OCI-LY7 (cell line): ENCODE measurements around the gene PEMT. TPM values are rescaled to one million over a fixed set of nuclear protein-coding genes. Genes with fewer than 3 reads are reported as not detected.
"Not testable (repeated sequence)": the region's sequence is repeated elsewhere in the genome, so short reads cannot be mapped to it uniquely, and the experiment has no call there.

Experiments used
- BruUV-seq: library from RNA; stranded (reverse); fragments of 400-500 nt; replicated peaks from 2 replicates; lab custom pipeline; 2021; lab: Mats Ljungman, UMichigan
- CTCF ChIA-PET: fragments of 300-600 bp; sonication (Branson Sonifier 250); formaldehyde crosslinking; loops from one replicate; lab custom pipeline; 2022; ENCODE audit warnings: antibody characterized with exemption; ENCODE audit not compliant: unreplicated experiment; lab: Charles Lee
- POLR2A ChIA-PET: fragments of 300-600 bp; sonication (Branson Sonifier 250); formaldehyde crosslinking; loops from one replicate; lab custom pipeline; 2022; ENCODE audit warnings: antibody characterized with exemption; lab: Charles Lee
- DNase-seq: peaks from one replicate; pipeline ENCODE4 v3.0.0-alpha.2; 2015; ENCODE audit warnings: low spot score
- H2AFZ ChIP-seq: fragments of 200-600 bp; sonication (generic), shearing (Covaris generic); 2 replicates; pipeline ENCODE4 v1.6.1; 2014; ENCODE audit warnings: mild to moderate bottlenecking, antibody characterized with exemption, low read length, moderate library complexity
- H3K27ac ChIP-seq: fragments of 200-600 bp; sonication (generic); 2 replicates; pipeline ENCODE4 v1.5.1; 2014; ENCODE audit warnings: mixed run types, low read depth, mild to moderate bottlenecking, moderate library complexity, low read length, inconsistent platforms; ENCODE audit not compliant: poor library complexity, severe bottlenecking
- H3K36me3 ChIP-seq: fragments of 200-600 bp; sonication (generic); 2 replicates; pipeline ENCODE4 v1.6.1; 2014; ENCODE audit warnings: mild to moderate bottlenecking, antibody characterized with exemption, low read length, moderate library complexity, mixed read lengths; ENCODE audit not compliant: insufficient read depth
- H3K4me1 ChIP-seq: fragments of 200-600 bp; sonication (generic); 2 replicates; pipeline ENCODE4 v1.5.1; 2014; ENCODE audit warnings: mild to moderate bottlenecking, low read length; ENCODE audit not compliant: insufficient read depth, poor library complexity, severe bottlenecking
- H3K4me2 ChIP-seq: fragments of 200-600 bp; sonication (generic); 2 replicates; pipeline ENCODE4 v1.6.1; 2014; ENCODE audit warnings: mild to moderate bottlenecking, low read length
- H3K4me3 ChIP-seq: fragments of 200-600 bp; sonication (generic); 2 replicates; pipeline ENCODE4 v1.5.1; 2014; ENCODE audit warnings: mild to moderate bottlenecking, low read depth, low read length; ENCODE audit not compliant: poor library complexity, severe bottlenecking
- H3K79me2 ChIP-seq: fragments of 200-600 bp; sonication (generic); 2 replicates; pipeline ENCODE4 v1.6.1; 2016; ENCODE audit warnings: low read depth, mild to moderate bottlenecking, low read length, moderate library complexity, mixed read lengths; ENCODE audit not compliant: insufficient read depth
- H3K9me2 ChIP-seq: fragments of 200-600 bp; sonication (generic); 2 replicates; pipeline ENCODE4 v1.6.1; 2016; ENCODE audit warnings: mild to moderate bottlenecking, low read length, mixed read lengths; ENCODE audit not compliant: insufficient read depth
- H3K9me3 ChIP-seq: fragments of 200-600 bp; sonication (generic); 2 replicates; pipeline ENCODE4 v1.6.1; 2014; ENCODE audit warnings: mild to moderate bottlenecking, mixed run types, low read length, mixed read lengths
- H4K20me1 ChIP-seq: fragments of 200-600 bp; sonication (generic); 2 replicates; pipeline ENCODE4 v1.6.1; 2014; ENCODE audit warnings: mild to moderate bottlenecking, antibody characterized with exemption, low read length, moderate library complexity, mixed read lengths; ENCODE audit not compliant: insufficient read depth
- EZH2phosphoT487 ChIP-seq: fragments of 200-600 bp; sonication (generic); IDR thresholded peaks from 2 replicates; pipeline ENCODE4 v1.6.1; 2018; ENCODE audit warnings: low read depth, borderline replicate concordance, mild to moderate bottlenecking, mixed run types, antibody characterized with exemption, low read length, moderate library complexity, mixed read lengths
- intact Hi-C: fragments of 100-400 bp; cut with micrococcal nuclease; formaldehyde crosslinking; loops from one replicate; pipeline ENCODE4 v1.10.0; 2022; ENCODE audit not compliant: unreplicated experiment
- total RNA-seq, 2 experiments: library from RNA; depleted of rRNA in 1 of 2; stranded (reverse); fragments of >200 nt in 1 of 2; shearing (Covaris generic) in 1 of 2; gene quantifications; 2 replicates each; pipeline ENCODE4 v1.2.3, GENCODE V29; 2014 to 2022
- TF ChIP-seq, protein P1 (sequence below): fragments of 200-600 bp; sonication (generic); conservative IDR thresholded peaks from 2 replicates; pipeline ENCODE4 v1.5.1; 2014; ENCODE audit warnings: mild to moderate bottlenecking, antibody characterized with exemption, low read length, moderate library complexity, mixed read lengths

Gene PEMT
- total RNA-seq, 2 experiments from 2014 or later = 27.3 to 53.5 TPM

- no peaks in the 10 kb centered on the region for H3K4me1 ChIP-seq
- ChIA-PET CTCF (no interaction called here), POLR2A (no interaction called here)
- no peaks in the 10 kb centered on the region for H3K9me3 ChIP-seq
- H3K9me2 ChIP-seq = no peaks in the 10 kb centered on the region
- no peak overlapping the region for H3K4me2 ChIP-seq
- peaks cover 77% of the 10 kb centered on the region for H3K36me3 ChIP-seq
- peaks cover 20% of the 10 kb centered on the region; the same call in 1 of the 2 replicates for H3K79me2 ChIP-seq
- no peak overlapping the region for H3K27ac ChIP-seq
- H2AFZ ChIP-seq = no peak overlapping the region
- no peak for DNase-seq
- H3K4me3 ChIP-seq = no peak overlapping the region
- intact Hi-C loops = no loop called here
- H4K20me1 ChIP-seq = 0 out of 2 replicates have a peak, but pooled peaks cover 3% of the 10 kb centered on the region
- no TSS peak for BruUV-seq
- TF ChIP-seq, protein P1, sequence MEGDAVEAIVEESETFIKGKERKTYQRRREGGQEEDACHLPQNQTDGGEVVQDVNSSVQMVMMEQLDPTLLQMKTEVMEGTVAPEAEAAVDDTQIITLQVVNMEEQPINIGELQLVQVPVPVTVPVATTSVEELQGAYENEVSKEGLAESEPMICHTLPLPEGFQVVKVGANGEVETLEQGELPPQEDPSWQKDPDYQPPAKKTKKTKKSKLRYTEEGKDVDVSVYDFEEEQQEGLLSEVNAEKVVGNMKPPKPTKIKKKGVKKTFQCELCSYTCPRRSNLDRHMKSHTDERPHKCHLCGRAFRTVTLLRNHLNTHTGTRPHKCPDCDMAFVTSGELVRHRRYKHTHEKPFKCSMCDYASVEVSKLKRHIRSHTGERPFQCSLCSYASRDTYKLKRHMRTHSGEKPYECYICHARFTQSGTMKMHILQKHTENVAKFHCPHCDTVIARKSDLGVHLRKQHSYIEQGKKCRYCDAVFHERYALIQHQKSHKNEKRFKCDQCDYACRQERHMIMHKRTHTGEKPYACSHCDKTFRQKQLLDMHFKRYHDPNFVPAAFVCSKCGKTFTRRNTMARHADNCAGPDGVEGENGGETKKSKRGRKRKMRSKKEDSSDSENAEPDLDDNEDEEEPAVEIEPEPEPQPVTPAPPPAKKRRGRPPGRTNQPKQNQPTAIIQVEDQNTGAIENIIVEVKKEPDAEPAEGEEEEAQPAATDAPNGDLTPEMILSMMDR = no peak
- no peak for TF ChIP-seq EZH2phosphoT487
Measured at GRCh38 chr17:17487998-17488397, 103.5 kb downstream of the PEMT start.

- intact Hi-C loops = not testable (repeated sequence)
- H3K79me2 ChIP-seq = peaks cover 36% of the 10 kb centered on the region
Measured at GRCh38 chr17:17486416-17486815, 105.1 kb downstream of the PEMT start.

DNA sequence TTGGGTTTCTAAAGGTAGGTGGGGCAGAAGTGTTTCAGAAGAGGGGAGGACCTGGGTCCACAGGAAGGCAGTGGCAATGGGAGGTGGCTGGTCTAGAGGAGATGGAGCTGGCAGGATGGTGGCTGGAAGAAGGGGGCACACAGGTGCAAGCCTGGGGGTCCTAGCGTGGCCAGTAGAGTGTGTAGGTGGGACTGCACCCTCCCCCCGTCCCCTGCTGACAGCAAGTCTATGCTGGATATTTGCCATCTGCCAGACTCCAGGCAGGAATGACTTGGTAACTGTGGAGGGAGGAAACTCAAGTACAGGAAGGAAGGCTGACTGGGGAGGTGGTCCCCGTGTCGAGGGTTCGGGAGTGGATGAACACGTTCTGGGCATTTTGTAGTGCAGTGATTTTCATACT, 106.1 kb downstream of the PEMT start:
- H3K4me1 ChIP-seq = peaks cover 19% of the 10 kb centered on the region
- no peaks in the 10 kb centered on the region for H3K9me3 ChIP-seq
- no peaks in the 10 kb centered on the region for H3K9me2 ChIP-seq
- H3K79me2 ChIP-seq = peaks cover 46% of the 10 kb centered on the region
- BruUV-seq = no TSS peak
- no peak overlapping the region for H3K4me3 ChIP-seq
- H3K4me2 ChIP-seq = no peak overlapping the region
- DNase-seq = no peak
- ChIA-PET POLR2A (no interaction called here), CTCF (no interaction called here)
- no peak overlapping the region for H3K27ac ChIP-seq
- peaks cover 6% of the 10 kb centered on the region for H4K20me1 ChIP-seq
- no peak for TF ChIP-seq EZH2phosphoT487
- TF ChIP-seq, protein P1 = no peak
- H3K36me3 ChIP-seq = peaks cover 78% of the 10 kb centered on the region
- intact Hi-C loops = no loop called here
- H2AFZ ChIP-seq = no peak overlapping the region

More at GRCh38 chr17:17486416-17486815, 105.1 kb downstream of the PEMT start:
- H2AFZ ChIP-seq, H3K27ac ChIP-seq, H3K4me1 ChIP-seq, H3K4me2 ChIP-seq, CTCF ChIA-PET, DNase-seq, H3K9me2 ChIP-seq, H4K20me1 ChIP-seq, H3K9me3 ChIP-seq, H3K4me3 ChIP-seq, BruUV-seq, POLR2A ChIA-PET: not testable (repeated sequence)
- H3K36me3 ChIP-seq = peaks cover 79% of the 10 kb centered on the region
